Measurements from ENCODE around the gene ATF6. TPM values are rescaled to one million over a fixed set of nuclear protein-coding genes. Genes with fewer than 3 reads are reported as not detected.

Gene ATF6
- total and polyA plus RNA-seq, 2 donors = 13.0 to 39.4 TPM

GRCh38 chr1:161941726-161942436, 175.8 kb downstream of the ATF6 start:
- Histone ChIP-seq H3K4me1 (ENCODE audit: insufficient read depth) (no peaks in the 10 kb centered on the region), H3K36me3 (ENCODE audit: insufficient read depth) (no peaks in the 10 kb centered on the region), H3K4me3 (ENCODE audit: low read depth, low read length) (no peak overlapping the region), H3K27ac (ENCODE audit: low read depth) (no peak overlapping the region)
- DNase-seq (ENCODE audit: extremely low spot score) = no peak
- 81% methylated on average over 8 of the region's 8 CpGs for WGBS

GRCh38 chr1:161943737-161944136, 177.6 kb downstream of the ATF6 start:
- WGBS = 84% methylated on average over 1 of the region's 1 CpG
- no peaks in the 10 kb centered on the region for H3K4me1 ChIP-seq (ENCODE audit: insufficient read depth)

GRCh38 chr1:161944381-161944780, 178.3 kb downstream of the ATF6 start:
- no peak for DNase-seq (ENCODE audit: extremely low spot score)
- Histone ChIP-seq H3K4me1 (ENCODE audit: insufficient read depth) (no peaks in the 10 kb centered on the region), H3K27ac (ENCODE audit: low read depth) (no peak overlapping the region), H3K4me3 (ENCODE audit: low read depth, low read length) (no peak overlapping the region), H3K36me3 (ENCODE audit: insufficient read depth) (no peaks in the 10 kb centered on the region)
- WGBS = 84% methylated on average over 2 of the region's 2 CpGs

More at GRCh38 chr1:161943737-161944136, 177.6 kb downstream of the ATF6 start:
- no peak for DNase-seq (ENCODE audit: extremely low spot score)
- H3K4me3 ChIP-seq (ENCODE audit: low read depth, low read length) = no peak overlapping the region
- H3K27ac ChIP-seq (ENCODE audit: low read depth) = no peak overlapping the region
- H3K36me3 ChIP-seq (ENCODE audit: insufficient read depth) = no peaks in the 10 kb centered on the region

GRCh38 chr1:161945306-161946060, 179.4 kb downstream of the ATF6 start:
- no peak overlapping the region for H3K4me3 ChIP-seq (ENCODE audit: low read depth, low read length)
- no peak overlapping the region for H3K27ac ChIP-seq (ENCODE audit: low read depth)
- DNase-seq (ENCODE audit: extremely low spot score) = no peak
- 81% methylated on average over 3 of the region's 3 CpGs for WGBS
- H3K36me3 ChIP-seq (ENCODE audit: insufficient read depth) = no peaks in the 10 kb centered on the region
- no peaks in the 10 kb centered on the region for H3K4me1 ChIP-seq (ENCODE audit: insufficient read depth)

- H3K4me1 ChIP-seq (ENCODE audit: insufficient read depth) = no peaks in the 10 kb centered on the region
- H3K4me3 ChIP-seq (ENCODE audit: low read depth, low read length) = no peak overlapping the region
- DNase-seq (ENCODE audit: extremely low spot score) = no peak
- H3K27ac ChIP-seq (ENCODE audit: low read depth) = no peak overlapping the region
- H3K36me3 ChIP-seq (ENCODE audit: insufficient read depth) = no peaks in the 10 kb centered on the region
- WGBS = 86% methylated on average over 5 of the region's 5 CpGs
These were observed 180.2 kb downstream of the ATF6 start for GRCh38 chr1:161946071-161946987.

DNA sequence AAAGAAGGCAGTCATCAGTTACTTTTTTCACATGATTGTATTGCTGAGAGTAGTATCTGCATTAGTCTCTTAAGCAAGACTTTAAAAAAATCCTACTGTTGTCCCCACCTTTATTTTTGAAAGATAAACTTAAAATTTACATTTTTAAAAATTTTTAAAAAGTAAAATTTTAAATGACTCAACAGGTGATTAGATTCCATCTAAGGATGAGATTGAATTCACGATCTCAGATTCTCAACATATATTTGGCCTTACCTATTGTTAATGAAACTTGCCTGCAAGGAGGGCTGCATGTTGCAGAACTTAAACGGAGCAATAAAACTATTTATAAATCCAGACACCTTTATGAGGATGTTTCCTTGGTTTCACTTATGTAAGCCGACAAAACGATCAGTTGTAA, 182.3 kb downstream of the ATF6 start:
- no peak overlapping the region for H3K27ac ChIP-seq (ENCODE audit: low read depth)
- WGBS = 48% methylated on average over 4 of the region's 4 CpGs
- H3K4me1 ChIP-seq (ENCODE audit: insufficient read depth) = no peaks in the 10 kb centered on the region
- H3K4me3 ChIP-seq (ENCODE audit: low read depth, low read length) = no peak overlapping the region
- no peak for DNase-seq (ENCODE audit: extremely low spot score)
- H3K36me3 ChIP-seq (ENCODE audit: insufficient read depth) = no peaks in the 10 kb centered on the region

DNA sequence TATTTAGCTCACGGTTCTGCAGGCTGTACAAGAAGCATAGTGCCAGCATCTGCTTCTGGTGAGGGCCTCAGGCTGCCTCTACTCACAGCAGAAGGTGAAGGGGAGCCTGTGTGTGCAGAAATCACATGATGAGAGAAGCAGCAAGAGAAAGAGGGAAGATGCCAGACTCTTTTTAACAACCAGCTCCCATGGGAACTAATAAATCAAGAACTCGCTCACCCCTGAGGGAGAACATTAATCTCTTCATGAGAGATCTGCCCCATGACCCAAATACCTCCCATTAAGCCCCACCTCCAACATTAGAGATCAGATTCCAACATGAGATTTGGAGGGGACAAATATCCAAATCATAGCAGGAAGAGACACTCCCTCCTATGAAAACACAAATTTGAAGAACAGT, 183.4 kb downstream of the ATF6 start:
- Histone ChIP-seq H3K36me3 (ENCODE audit: insufficient read depth) (no peaks in the 10 kb centered on the region), H3K4me3 (ENCODE audit: low read depth, low read length) (no peak overlapping the region), H3K27ac (ENCODE audit: low read depth) (no peak overlapping the region), H3K4me1 (ENCODE audit: insufficient read depth) (no peaks in the 10 kb centered on the region)
- DNase-seq (ENCODE audit: extremely low spot score) = no peak
- 74% methylated on average over 2 of the region's 2 CpGs for WGBS

GRCh38 chr1:161950377-161950776, 184.3 kb downstream of the ATF6 start:
- H3K36me3 ChIP-seq (ENCODE audit: insufficient read depth) = no peaks in the 10 kb centered on the region
- no peak overlapping the region for H3K27ac ChIP-seq (ENCODE audit: low read depth)
- DNase-seq (ENCODE audit: extremely low spot score) = no peak
- H3K4me1 ChIP-seq (ENCODE audit: insufficient read depth) = no peaks in the 10 kb centered on the region
- whole genome bisulfite sequencing = 98% methylated on average over 1 of the region's 1 CpG
- H3K4me3 ChIP-seq (ENCODE audit: low read depth, low read length) = no peak overlapping the region

DNA sequence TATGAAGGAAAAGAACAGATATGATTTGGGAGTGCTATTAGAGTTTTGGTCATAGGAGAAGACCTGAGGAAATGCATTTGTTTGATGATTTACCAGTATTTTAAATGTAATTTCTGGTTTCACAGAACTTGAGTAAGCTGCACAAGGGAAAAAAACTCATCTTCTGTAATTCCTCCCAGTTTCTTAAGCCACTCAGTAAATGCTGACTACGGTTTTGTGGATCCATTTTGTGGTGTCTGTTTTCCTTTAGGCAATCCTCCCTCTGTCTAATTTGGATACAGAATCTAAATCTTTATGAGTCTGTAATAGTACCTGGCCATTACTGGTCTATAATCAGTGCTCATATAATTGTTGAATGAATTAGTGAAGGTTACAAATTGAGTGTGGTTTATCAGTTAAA, 185.5 kb downstream of the ATF6 start:
- no peaks in the 10 kb centered on the region for H3K4me1 ChIP-seq (ENCODE audit: insufficient read depth)
- no peaks in the 10 kb centered on the region for H3K36me3 ChIP-seq (ENCODE audit: insufficient read depth)
- DNase-seq (ENCODE audit: extremely low spot score) = no peak
- H3K4me3 ChIP-seq (ENCODE audit: low read depth, low read length) = no peak overlapping the region
- 89% methylated on average over 1 of the region's 1 CpG for WGBS
- H3K27ac ChIP-seq (ENCODE audit: low read depth) = no peak overlapping the region

GRCh38 chr1:161952607-161953172, 186.6 kb downstream of the ATF6 start:
- no peaks in the 10 kb centered on the region for H3K36me3 ChIP-seq (ENCODE audit: insufficient read depth)
- DNase-seq (ENCODE audit: extremely low spot score) = no peak
- H3K4me1 ChIP-seq (ENCODE audit: insufficient read depth) = no peaks in the 10 kb centered on the region
- WGBS = 94% methylated on average over 3 of the region's 3 CpGs
- H3K27ac ChIP-seq (ENCODE audit: low read depth) = no peak overlapping the region
- H3K4me3 ChIP-seq (ENCODE audit: low read depth, low read length) = no peak overlapping the region

GRCh38 chr1:161953256-161953920, 187.3 kb downstream of the ATF6 start:
- Histone ChIP-seq H3K4me1 (ENCODE audit: insufficient read depth) (no peaks in the 10 kb centered on the region), H3K27ac (ENCODE audit: low read depth) (no peak overlapping the region), H3K36me3 (ENCODE audit: insufficient read depth) (no peaks in the 10 kb centered on the region), H3K4me3 (ENCODE audit: low read depth, low read length) (no peak overlapping the region)
- DNase-seq (ENCODE audit: extremely low spot score) = no peak
- WGBS = 88% methylated on average over 5 of the region's 5 CpGs

- H3K36me3 ChIP-seq (ENCODE audit: insufficient read depth) = no peaks in the 10 kb centered on the region
- no peak overlapping the region for H3K4me3 ChIP-seq (ENCODE audit: low read depth, low read length)
- DNase-seq (ENCODE audit: extremely low spot score) = no peak
- 59% methylated on average over 2 of the region's 2 CpGs for WGBS
- no peaks in the 10 kb centered on the region for H3K4me1 ChIP-seq (ENCODE audit: insufficient read depth)
- H3K27ac ChIP-seq (ENCODE audit: low read depth) = no peak overlapping the region
These were observed 187.9 kb downstream of the ATF6 start for GRCh38 chr1:161954050-161954449.

DNA sequence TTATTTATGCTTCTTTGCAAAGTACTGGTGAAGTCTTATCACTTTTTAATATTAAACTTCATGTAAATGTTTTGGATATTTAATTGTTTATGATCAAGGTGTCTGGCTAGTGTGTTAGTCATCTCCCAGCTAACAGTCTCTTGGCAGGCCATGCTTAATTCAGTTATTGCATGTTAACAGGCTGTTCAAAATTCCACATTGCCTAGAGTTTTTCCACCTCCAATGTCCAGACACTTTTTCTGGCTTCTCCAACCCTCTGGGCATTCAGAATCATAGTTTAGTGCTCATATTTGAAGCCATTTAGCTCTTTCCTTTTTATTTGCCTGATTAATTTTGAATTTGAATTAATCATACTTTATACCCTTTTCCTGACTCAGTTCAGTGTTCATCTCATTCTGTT, 188.3 kb downstream of the ATF6 start:
- Histone ChIP-seq H3K4me3 (ENCODE audit: low read depth, low read length) (no peak overlapping the region), H3K27ac (ENCODE audit: low read depth) (no peak overlapping the region), H3K36me3 (ENCODE audit: insufficient read depth) (no peaks in the 10 kb centered on the region), H3K4me1 (ENCODE audit: insufficient read depth) (no peaks in the 10 kb centered on the region)
- no peak for DNase-seq (ENCODE audit: extremely low spot score)

All from urinary bladder (tissue), 4 donors.